Fibroblast of lung (primary cell): Measurements from ENCODE around the gene FOXL2NB. TPM values are rescaled to one million over a fixed set of nuclear protein-coding genes. Genes with fewer than 3 reads are reported as not detected.

ENCODE experiments used
- DNase-seq, 2 donors: peaks; one replicate each; pipeline versions ENCODE4 v3.0.0 to v3.0.0-alpha.2; 2010; ENCODE audit warnings: low read depth in 2 of 2
- H2AFZ ChIP-seq: 2 replicates; pipeline ENCODE4 v1.5.1; 2012; ENCODE audit warnings: low read length, control low read depth, inconsistent platforms
- H3K27ac ChIP-seq: 2 replicates; pipeline ENCODE4 v1.5.1; 2011; ENCODE audit warnings: low read length, control low read depth; ENCODE audit not compliant: insufficient read depth
- H3K27me3 ChIP-seq: 2 replicates; pipeline ENCODE4 v1.5.1; 2011; ENCODE audit warnings: mild to moderate bottlenecking, low read length; ENCODE audit not compliant: control insufficient read depth, insufficient read depth
- H3K36me3 ChIP-seq: 2 replicates; pipeline ENCODE4 v1.5.1; 2011; ENCODE audit warnings: low read length; ENCODE audit not compliant: control insufficient read depth, insufficient read depth
- H3K4me1 ChIP-seq: 2 replicates; pipeline ENCODE4 v1.5.1; 2011; ENCODE audit warnings: low read length; ENCODE audit not compliant: control insufficient read depth, insufficient read depth; ENCODE audit errors: extremely low read depth
- H3K4me2 ChIP-seq: 2 replicates; pipeline ENCODE4 v1.5.1; 2011; ENCODE audit warnings: low read length, control low read depth; ENCODE audit not compliant: insufficient read depth; ENCODE audit errors: extremely low read depth
- H3K4me3 ChIP-seq, 4 experiments: fragments of 200-600 bp in 1 of 4; sonication (generic) in 1 of 4; replicated peaks in 1 of 4; 2 replicates each; pipeline ENCODE4 v1.5.1; 2011 to 2016; ENCODE audit warnings: low read length in 4 of 4, low read depth in 3 of 4, mild to moderate bottlenecking in 3 of 4, control low read depth in 2 of 4, inconsistent platforms in 1 of 4, mixed read lengths in 1 of 4; ENCODE audit not compliant: insufficient read depth in 1 of 4; ENCODE audit errors: control extremely low read depth in 1 of 4
- H3K79me2 ChIP-seq: 2 replicates; pipeline ENCODE4 v1.5.1; 2012; ENCODE audit warnings: mild to moderate bottlenecking, low read length, inconsistent platforms; ENCODE audit not compliant: control insufficient read depth, insufficient read depth
- H3K9ac ChIP-seq: 2 replicates; pipeline ENCODE4 v1.5.1; 2011; ENCODE audit warnings: mild to moderate bottlenecking, low read length, control low read depth; ENCODE audit not compliant: insufficient read depth
- H3K9me3 ChIP-seq: 2 replicates; pipeline ENCODE4 v1.5.1; 2012; ENCODE audit warnings: low read depth, low read length; ENCODE audit not compliant: control insufficient read depth, insufficient read depth
- H4K20me1 ChIP-seq: 2 replicates; pipeline ENCODE4 v1.5.1; 2011; ENCODE audit warnings: low read length; ENCODE audit not compliant: control insufficient read depth, insufficient read depth; ENCODE audit errors: extremely low read depth
- EZH2 ChIP-seq: IDR thresholded peaks from 2 replicates; pipeline ENCODE4 v1.5.1; 2012; ENCODE audit warnings: low read length, control low read depth, mild to moderate bottlenecking; ENCODE audit errors: missing control alignments
- polyA plus RNA-seq, 2 donors: library from polyadenylated mRNA; depleted of rRNA in 1 of 2; stranded (reverse) in 1 of 2; unstranded in 1 of 2; fragments of >200 nt; gene quantifications; 2 replicates each; pipeline ENCODE4 v1.2.1, GENCODE V29; 2011 to 2012; ENCODE audit warnings: missing spikeins in 1 of 2
- total RNA-seq: library from RNA; depleted of rRNA; stranded (reverse); fragments of >200 nt; gene quantifications from 2 replicates; pipeline ENCODE4 v1.2.1, GENCODE V29; 2014
- TF ChIP-seq, protein P1 (sequence below), 2 donors: IDR thresholded peaks in 1 of 2; conservative IDR thresholded peaks in 1 of 2; 1 replicate in 1 of 2; 2 replicates in 1 of 2; pipeline ENCODE4 v1.5.1; 2011 to 2012; ENCODE audit warnings: low read length in 2 of 2, control low read depth in 1 of 2, inconsistent platforms in 1 of 2, low read depth in 1 of 2, mild to moderate bottlenecking in 1 of 2

The FOXL2NB gene
- total and polyA plus RNA-seq, 2 donors (not counting 1 experiment from before 2014, with no cell fraction given) = not detected

DNA sequence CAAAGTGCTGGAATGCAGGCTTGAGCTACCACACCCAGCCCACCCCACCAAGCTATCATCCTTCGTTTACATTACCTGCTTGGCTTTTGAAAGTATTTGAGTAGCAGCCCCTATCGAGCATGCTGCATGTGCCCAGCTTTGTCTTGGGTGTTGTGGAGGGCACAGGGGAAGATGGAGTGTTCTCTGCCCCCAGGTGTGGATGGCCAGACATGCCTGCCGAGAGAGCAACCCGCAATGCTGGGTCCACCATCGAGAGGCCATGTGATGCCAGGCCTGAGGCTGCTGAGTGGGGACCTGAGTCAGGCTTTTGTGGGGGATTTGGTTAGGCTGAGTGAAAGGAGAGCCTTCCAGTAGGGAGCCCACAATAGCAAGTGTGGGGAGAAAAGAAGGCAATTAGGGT lies 25.9 kb downstream of the FOXL2NB start:
- Histone ChIP-seq H3K9me3 (no peaks in the 10 kb centered on the region), H4K20me1 (no peaks in the 10 kb centered on the region), H3K27me3 (no peaks in the 10 kb centered on the region), H3K9ac (no peak overlapping the region), H3K4me2 (no peak overlapping the region), H3K4me3 (no peak overlapping the region), H2AFZ (no peak overlapping the region), H3K36me3 (no peaks in the 10 kb centered on the region), H3K4me1 (no peaks in the 10 kb centered on the region), H3K79me2 (no peaks in the 10 kb centered on the region), H3K27ac (no peak overlapping the region)
- no peak for DNase-seq
- TF ChIP-seq, protein P1, sequence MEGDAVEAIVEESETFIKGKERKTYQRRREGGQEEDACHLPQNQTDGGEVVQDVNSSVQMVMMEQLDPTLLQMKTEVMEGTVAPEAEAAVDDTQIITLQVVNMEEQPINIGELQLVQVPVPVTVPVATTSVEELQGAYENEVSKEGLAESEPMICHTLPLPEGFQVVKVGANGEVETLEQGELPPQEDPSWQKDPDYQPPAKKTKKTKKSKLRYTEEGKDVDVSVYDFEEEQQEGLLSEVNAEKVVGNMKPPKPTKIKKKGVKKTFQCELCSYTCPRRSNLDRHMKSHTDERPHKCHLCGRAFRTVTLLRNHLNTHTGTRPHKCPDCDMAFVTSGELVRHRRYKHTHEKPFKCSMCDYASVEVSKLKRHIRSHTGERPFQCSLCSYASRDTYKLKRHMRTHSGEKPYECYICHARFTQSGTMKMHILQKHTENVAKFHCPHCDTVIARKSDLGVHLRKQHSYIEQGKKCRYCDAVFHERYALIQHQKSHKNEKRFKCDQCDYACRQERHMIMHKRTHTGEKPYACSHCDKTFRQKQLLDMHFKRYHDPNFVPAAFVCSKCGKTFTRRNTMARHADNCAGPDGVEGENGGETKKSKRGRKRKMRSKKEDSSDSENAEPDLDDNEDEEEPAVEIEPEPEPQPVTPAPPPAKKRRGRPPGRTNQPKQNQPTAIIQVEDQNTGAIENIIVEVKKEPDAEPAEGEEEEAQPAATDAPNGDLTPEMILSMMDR (conservative IDR thresholded peaks at IDR 0.05 in 1 of 2, IDR thresholded peaks at IDR 0.05 in 1 of 2; ENCODE audit: low read depth in 1 of 2, low read length in 2 of 2) = no peak
- TF ChIP-seq EZH2 = no peak

DNA sequence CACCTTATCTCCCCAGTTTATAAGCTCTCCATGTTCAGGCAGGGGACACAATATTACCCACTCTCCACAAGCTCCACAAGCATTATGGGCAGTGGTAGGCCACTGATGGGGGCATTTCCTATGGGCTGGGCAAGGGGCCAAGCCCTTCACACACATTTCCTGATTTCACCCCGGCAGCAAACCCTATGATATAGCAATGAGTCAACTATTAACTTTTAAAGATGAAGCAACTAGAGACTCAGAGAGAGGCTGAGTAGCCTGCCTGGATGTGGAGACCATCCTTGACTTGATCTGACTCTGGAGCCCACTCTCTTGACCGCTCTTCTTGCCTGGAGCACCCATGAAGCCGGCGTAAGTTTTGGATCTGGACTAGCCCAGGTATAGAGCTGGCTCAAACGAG lies 27.4 kb downstream of the FOXL2NB start:
- no peaks in the 10 kb centered on the region for H3K79me2 ChIP-seq
- peak in 1 of 2 donors; percentile 5 for DNase-seq
- H2AFZ ChIP-seq = no peak overlapping the region
- H4K20me1 ChIP-seq = no peaks in the 10 kb centered on the region
- H3K36me3 ChIP-seq = no peaks in the 10 kb centered on the region
- no peak overlapping the region for H3K4me2 ChIP-seq
- H3K9ac ChIP-seq = no peak overlapping the region
- H3K27me3 ChIP-seq = no peaks in the 10 kb centered on the region
- H3K27ac ChIP-seq = no peak overlapping the region
- TF ChIP-seq EZH2 = no peak
- TF ChIP-seq, protein P1 (conservative IDR thresholded peaks at IDR 0.05 in 1 of 2, IDR thresholded peaks at IDR 0.05 in 1 of 2; ENCODE audit: low read depth in 1 of 2, low read length in 2 of 2) = no peak
- H3K4me3 ChIP-seq = no peak overlapping the region
- no peaks in the 10 kb centered on the region for H3K9me3 ChIP-seq
- H3K4me1 ChIP-seq = no peaks in the 10 kb centered on the region

DNA sequence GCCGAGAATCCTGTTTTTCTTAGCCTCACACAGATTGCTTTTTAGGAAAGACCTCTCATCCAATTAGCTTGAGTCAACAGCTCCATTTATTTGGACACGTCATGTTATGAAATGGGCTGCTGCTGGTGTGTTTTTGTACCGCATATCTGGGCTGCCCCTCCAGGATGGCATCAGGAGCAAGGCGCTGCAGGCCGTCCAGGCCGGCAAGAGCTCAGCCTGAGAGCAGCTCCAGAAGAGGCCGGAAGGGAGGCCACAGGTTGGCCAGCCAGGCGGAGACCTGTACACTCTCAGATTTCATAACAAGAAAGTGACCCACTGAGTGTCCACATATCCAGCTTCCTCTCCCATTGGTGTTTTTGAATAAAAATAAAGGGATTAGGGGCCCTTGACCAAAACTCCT lies 28.3 kb downstream of the FOXL2NB start:
- no peak overlapping the region for H3K27ac ChIP-seq
- H3K4me2 ChIP-seq = no peak overlapping the region
- H3K79me2 ChIP-seq = no peaks in the 10 kb centered on the region
- no peak overlapping the region for H3K9ac ChIP-seq
- no peaks in the 10 kb centered on the region for H3K36me3 ChIP-seq
- H2AFZ ChIP-seq = no peak overlapping the region
- no peaks in the 10 kb centered on the region for H4K20me1 ChIP-seq
- H3K4me3 ChIP-seq = no peak overlapping the region
- no peak for TF ChIP-seq EZH2
- TF ChIP-seq, protein P1 (conservative IDR thresholded peaks at IDR 0.05 in 1 of 2, IDR thresholded peaks at IDR 0.05 in 1 of 2; ENCODE audit: low read depth in 1 of 2, low read length in 2 of 2) = no peak
- no peaks in the 10 kb centered on the region for H3K4me1 ChIP-seq
- no peaks in the 10 kb centered on the region for H3K27me3 ChIP-seq
- H3K9me3 ChIP-seq = no peaks in the 10 kb centered on the region
- DNase-seq = no peak
